HFFc6 (cell line): ENCODE data around the gene NUCB1. TPM values are rescaled to one million over a fixed set of nuclear protein-coding genes. Genes with fewer than 3 reads are reported as not detected.

Experiments used
- DNase-seq: peaks from one replicate; pipeline ENCODE4 v3.0.0-alpha.2; 2018
- H3K27ac Mint-ChIP-seq: 2 replicates; pipeline ENCODE4 v1.8.0; 2020; ENCODE audit warnings: mild to moderate bottlenecking, mixed read lengths
- H3K27me3 Mint-ChIP-seq: 2 replicates; pipeline ENCODE4 v1.8.0; 2021; ENCODE audit warnings: mild to moderate bottlenecking, moderate library complexity, mixed read lengths; ENCODE audit not compliant: insufficient read depth
- H3K36me3 Mint-ChIP-seq: 2 replicates; pipeline ENCODE4 v1.8.0; 2021; ENCODE audit warnings: low read depth, mixed read lengths
- H3K4me1 Mint-ChIP-seq: 2 replicates; pipeline ENCODE4 v1.8.0; 2020; ENCODE audit warnings: low read depth, mixed read lengths
- H3K4me3 Mint-ChIP-seq: 2 replicates; pipeline ENCODE4 v1.8.0; 2020; ENCODE audit warnings: mild to moderate bottlenecking, moderate library complexity, mixed read lengths
- H3K9me3 Mint-ChIP-seq: 2 replicates; pipeline ENCODE4 v1.8.0; 2020; ENCODE audit warnings: mild to moderate bottlenecking, mixed read lengths
- CTCF ChIP-seq: fragments of 200-600 bp; sonication (generic); IDR thresholded peaks from 2 replicates; pipeline ENCODE4 v1.5.0; 2021; ENCODE audit warnings: antibody characterized with exemption, mild to moderate bottlenecking
- total RNA-seq, 6 experiments: library from RNA; stranded (reverse); fragmentation: NEBNext Ultra II Directional; extraction: Animal tissue kit (Norgen Biotek cat#: 25700); gene quantifications; 2 replicates in 1 of 6; 3 replicates in 5 of 6; pipeline ENCODE4 v1.2.3, GENCODE V29; 2021

Gene NUCB1
- total RNA-seq, 6 experiments from 2014 or later = 129 to 160 (median 152) TPM

GRCh38 chr19:48968179-48968661, 68.1 kb downstream of the NUCB1 start:
- peak overlapping the region; percentile 99 for H3K27ac Mint-ChIP-seq
- peaks cover 55% of the 10 kb centered on the region for H3K36me3 Mint-ChIP-seq
- peaks cover 44% of the 10 kb centered on the region for H3K4me1 Mint-ChIP-seq
- peaks cover 43% of the 10 kb centered on the region for H3K27me3 Mint-ChIP-seq
- peak overlapping the region; percentile 100 for H3K4me3 Mint-ChIP-seq
- peak; percentile 16 for DNase-seq
- peaks cover 14% of the 10 kb centered on the region for H3K9me3 Mint-ChIP-seq
- no peak for TF ChIP-seq CTCF

GRCh38 chr19:48968813-48969218, 68.7 kb downstream of the NUCB1 start:
- Mint-ChIP-seq H3K36me3 (peaks cover 56% of the 10 kb centered on the region), H3K4me3 (no peak overlapping the region), H3K27ac (no peak overlapping the region), H3K9me3 (peaks cover 14% of the 10 kb centered on the region), H3K4me1 (peaks cover 38% of the 10 kb centered on the region), H3K27me3 (peaks cover 40% of the 10 kb centered on the region)
- no peak for TF ChIP-seq CTCF
- DNase-seq = no peak

GRCh38 chr19:48969276-48970138, 69.4 kb downstream of the NUCB1 start:
- no peak overlapping the region for H3K4me3 Mint-ChIP-seq
- peaks cover 56% of the 10 kb centered on the region for H3K36me3 Mint-ChIP-seq
- peaks cover 33% of the 10 kb centered on the region for H3K27me3 Mint-ChIP-seq
- peaks cover 14% of the 10 kb centered on the region for H3K9me3 Mint-ChIP-seq
- H3K4me1 Mint-ChIP-seq = peaks cover 31% of the 10 kb centered on the region
- TF ChIP-seq CTCF = no peak
- peak overlapping the region; percentile 40; the same call in 1 of the 2 replicates for H3K27ac Mint-ChIP-seq
- peak; percentile 18 for DNase-seq

- Mint-ChIP-seq H3K36me3 (peaks cover 56% of the 10 kb centered on the region), H3K27me3 (peaks cover 28% of the 10 kb centered on the region)
These were observed 70.1 kb downstream of the NUCB1 start for GRCh38 chr19:48970139-48970766.

More at GRCh38 chr19:48970139-48970766, 70.1 kb downstream of the NUCB1 start:
- no peak overlapping the region for H3K4me3 Mint-ChIP-seq
- H3K4me1 Mint-ChIP-seq = peaks cover 26% of the 10 kb centered on the region
- peak overlapping the region; percentile 40; the same call in 1 of the 2 replicates for H3K27ac Mint-ChIP-seq
- TF ChIP-seq CTCF = no peak
- peaks cover 12% of the 10 kb centered on the region for H3K9me3 Mint-ChIP-seq
- no peak for DNase-seq
